Trophoblast cell (in vitro differentiated cells and primary cell): Measurements from ENCODE around the gene ZNF865.

Experiments
- DNase-seq, 2 donors: peaks; one replicate each; pipeline ENCODE4 v3.0.0-alpha.2; 2016
- H2AFZ ChIP-seq: 2 replicates; pipeline ENCODE4 v1.6.1; 2013; ENCODE audit warnings: low read length, moderate library complexity, mild to moderate bottlenecking; ENCODE audit not compliant: insufficient read depth, poor library complexity
- H2AK5ac ChIP-seq: 2 replicates; pipeline ENCODE4 v1.6.1; 2013; ENCODE audit warnings: mild to moderate bottlenecking, low read length
- H2BK120ac ChIP-seq: 2 replicates; pipeline ENCODE4 v1.6.1; 2013; ENCODE audit warnings: low read length, mild to moderate bottlenecking, moderate library complexity; ENCODE audit not compliant: insufficient read depth, poor library complexity
- H2BK12ac ChIP-seq: 2 replicates; pipeline ENCODE4 v1.6.1; 2013; ENCODE audit warnings: mild to moderate bottlenecking, low read length, moderate library complexity
- H2BK5ac ChIP-seq: 2 replicates; pipeline ENCODE4 v1.6.1; 2013; ENCODE audit warnings: low read length, low read depth, moderate library complexity, mild to moderate bottlenecking; ENCODE audit not compliant: poor library complexity
- H3K14ac ChIP-seq: 2 replicates; pipeline ENCODE4 v1.6.1; 2013; ENCODE audit warnings: mild to moderate bottlenecking, low read length
- H3K18ac ChIP-seq: 2 replicates; pipeline ENCODE4 v1.6.1; 2013; ENCODE audit warnings: mild to moderate bottlenecking, low read length
- H3K23ac ChIP-seq: 2 replicates; pipeline ENCODE4 v1.6.1; 2013; ENCODE audit warnings: low read length
- H3K27ac ChIP-seq: 2 replicates; pipeline ENCODE4 v1.5.1; 2013; ENCODE audit warnings: low read depth, mild to moderate bottlenecking, inconsistent platforms, low read length, moderate library complexity
- H3K27me3 ChIP-seq: 2 replicates; pipeline ENCODE4 v1.6.1; 2013; ENCODE audit warnings: inconsistent platforms, mild to moderate bottlenecking, low read length, moderate library complexity; ENCODE audit not compliant: insufficient read depth
- H3K36me3 ChIP-seq, 2 experiments: 1 replicate in 1 of 2; 2 replicates in 1 of 2; pipeline ENCODE4 v1.6.1; 2013; ENCODE audit warnings: low read length in 2 of 2, mild to moderate bottlenecking in 2 of 2, moderate library complexity in 1 of 2; ENCODE audit not compliant: insufficient read depth in 2 of 2, control insufficient read depth in 1 of 2
- H3K4ac ChIP-seq: 2 replicates; pipeline ENCODE4 v1.6.1; 2013; ENCODE audit warnings: low read depth, mild to moderate bottlenecking, low read length, moderate library complexity
- H3K4me1 ChIP-seq, 2 experiments: 1 replicate in 1 of 2; 2 replicates in 1 of 2; pipeline ENCODE4 v1.6.1; 2013; ENCODE audit warnings: low read length in 2 of 2, mild to moderate bottlenecking in 2 of 2, moderate library complexity in 1 of 2; ENCODE audit not compliant: insufficient read depth in 2 of 2, control insufficient read depth in 1 of 2
- H3K4me2 ChIP-seq: 2 replicates; pipeline ENCODE4 v1.6.1; 2013; ENCODE audit warnings: inconsistent platforms, mild to moderate bottlenecking, low read length, moderate library complexity
- H3K4me3 ChIP-seq: 2 replicates; pipeline ENCODE4 v1.5.1; 2013; ENCODE audit warnings: mild to moderate bottlenecking, low read depth, low read length, inconsistent platforms
- H3K79me1 ChIP-seq: one replicate; pipeline ENCODE4 v1.6.1; 2013; ENCODE audit warnings: low read length
- H3K79me2 ChIP-seq: 2 replicates; pipeline ENCODE4 v1.6.1; 2013; ENCODE audit warnings: low read length, mild to moderate bottlenecking; ENCODE audit not compliant: control insufficient read depth, insufficient read depth, poor library complexity
- H3K9ac ChIP-seq: 2 replicates; pipeline ENCODE4 v1.6.1; 2013; ENCODE audit warnings: mild to moderate bottlenecking, low read length
- H3K9me3 ChIP-seq: 2 replicates; pipeline ENCODE4 v1.6.1; 2013; ENCODE audit warnings: low read depth, mild to moderate bottlenecking, control low read depth, inconsistent platforms, low read length; ENCODE audit not compliant: insufficient read depth
- H4K12ac ChIP-seq: 2 replicates; pipeline ENCODE4 v1.6.1; 2013; ENCODE audit warnings: low read depth, mild to moderate bottlenecking, low read length, moderate library complexity
- H4K8ac ChIP-seq: 2 replicates; pipeline ENCODE4 v1.6.1; 2013; ENCODE audit warnings: low read depth, mild to moderate bottlenecking, low read length, moderate library complexity
- H4K91ac ChIP-seq: one replicate; pipeline ENCODE4 v1.6.1; 2013; ENCODE audit warnings: low read depth, mild to moderate bottlenecking, low read length, moderate library complexity
- WGBS: extraction: QIAGEN DNeasy Blood & Tissue Kit; methylation state at CpG from one replicate; pipeline ENCODE4 v1.1.7; 2013; ENCODE audit warnings: missing lambda C conversion rate; ENCODE audit not compliant: insufficient read length, insufficient coverage; ENCODE audit errors: extremely low coverage; 5-methylcytosine and 5-hydroxymethylcytosine counted together

Gene ZNF865

DNA sequence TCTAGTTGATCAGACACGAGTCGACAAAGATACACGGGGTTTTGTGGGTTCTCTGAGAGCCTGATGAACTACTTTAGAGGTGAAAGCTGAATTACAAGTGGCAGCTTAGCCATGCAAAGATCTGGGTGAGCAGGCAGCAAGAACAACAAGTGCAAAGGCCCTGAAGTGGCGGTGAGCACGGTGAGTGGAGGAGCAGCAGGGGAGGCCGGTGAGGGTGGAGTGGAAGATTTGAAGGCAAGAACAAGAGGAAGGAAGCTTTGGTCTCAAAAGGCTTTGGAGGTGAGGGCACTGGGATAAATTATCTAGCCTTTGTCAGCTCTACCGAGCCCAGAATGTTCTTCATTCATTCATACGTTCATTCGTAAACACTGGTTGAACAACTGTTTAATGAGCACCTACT, 1.4 kb downstream of the ZNF865 start:
- Histone ChIP-seq H3K9me3 (no peaks in the 10 kb centered on the region), H3K18ac (no peak overlapping the region), H3K4me3 (no peak overlapping the region), H3K23ac (no peak overlapping the region), H2AK5ac (no peak overlapping the region), H3K14ac (no peak overlapping the region), H3K4me2 (peak overlapping the region; percentile 87), H3K4me1 (peaks cover 5 to 9% of the 10 kb centered on the region in 2 experiments), H3K79me1 (peaks cover 13% of the 10 kb centered on the region), H3K4ac (no peak overlapping the region), H3K27ac (no peak overlapping the region), H2BK12ac (no peak overlapping the region), H2BK5ac (no peak overlapping the region), H3K79me2 (peaks cover 5% of the 10 kb centered on the region), H4K91ac (no peak overlapping the region), H2AFZ (no peak overlapping the region), H2BK120ac (no peak overlapping the region), H4K12ac (no peak overlapping the region), H4K8ac (no peak overlapping the region), H3K27me3 (no peaks in the 10 kb centered on the region), H3K9ac (no peak overlapping the region), H3K36me3 (peaks cover 7 to 15% of the 10 kb centered on the region in 2 experiments)
- WGBS = no CpG with 5 or more reads among the region's 9 CpGs
- no peak for DNase-seq

DNA sequence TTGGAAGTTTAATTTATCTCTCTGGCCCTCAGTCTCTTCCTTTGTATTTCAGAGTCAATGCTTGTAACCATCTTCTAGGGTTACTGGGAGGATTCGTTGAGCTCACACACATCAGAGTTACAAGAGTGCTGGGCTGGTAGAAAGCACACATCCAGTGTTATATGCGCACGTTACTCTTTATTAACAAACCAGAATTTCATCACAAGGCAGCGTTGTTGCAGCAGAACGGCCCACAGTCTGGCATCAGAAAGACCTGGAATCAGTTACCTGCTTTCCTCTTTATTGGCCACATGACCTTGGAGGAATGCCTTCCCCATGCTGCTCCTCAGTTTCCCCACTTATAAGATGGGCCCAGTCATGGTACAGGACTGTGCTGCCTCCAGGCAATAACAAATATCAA, 3.9 kb downstream of the ZNF865 start:
- Histone ChIP-seq H3K4me2 (no peak overlapping the region), H3K9me3 (peaks cover 1% of the 10 kb centered on the region), H3K14ac (no peak overlapping the region), H3K4me1 (peaks cover 4 to 5% of the 10 kb centered on the region in 2 experiments), H3K27ac (no peak overlapping the region), H2BK120ac (no peak overlapping the region), H4K91ac (no peak overlapping the region), H3K18ac (no peak overlapping the region), H3K23ac (no peak overlapping the region), H4K8ac (no peak overlapping the region), H3K4me3 (no peak overlapping the region), H3K79me2 (peaks cover 5% of the 10 kb centered on the region), H3K4ac (no peak overlapping the region), H2BK5ac (no peak overlapping the region), H2BK12ac (no peak overlapping the region), H3K36me3 (peaks cover 15 to 22% of the 10 kb centered on the region in 2 experiments), H3K79me1 (peaks cover 13% of the 10 kb centered on the region), H3K27me3 (no peaks in the 10 kb centered on the region), H3K9ac (no peak overlapping the region), H2AK5ac (no peak overlapping the region), H2AFZ (no peak overlapping the region), H4K12ac (no peak overlapping the region)
- no CpG with 5 or more reads among the region's 5 CpGs for WGBS
- peak; percentile 33 to 61 for DNase-seq

DNA sequence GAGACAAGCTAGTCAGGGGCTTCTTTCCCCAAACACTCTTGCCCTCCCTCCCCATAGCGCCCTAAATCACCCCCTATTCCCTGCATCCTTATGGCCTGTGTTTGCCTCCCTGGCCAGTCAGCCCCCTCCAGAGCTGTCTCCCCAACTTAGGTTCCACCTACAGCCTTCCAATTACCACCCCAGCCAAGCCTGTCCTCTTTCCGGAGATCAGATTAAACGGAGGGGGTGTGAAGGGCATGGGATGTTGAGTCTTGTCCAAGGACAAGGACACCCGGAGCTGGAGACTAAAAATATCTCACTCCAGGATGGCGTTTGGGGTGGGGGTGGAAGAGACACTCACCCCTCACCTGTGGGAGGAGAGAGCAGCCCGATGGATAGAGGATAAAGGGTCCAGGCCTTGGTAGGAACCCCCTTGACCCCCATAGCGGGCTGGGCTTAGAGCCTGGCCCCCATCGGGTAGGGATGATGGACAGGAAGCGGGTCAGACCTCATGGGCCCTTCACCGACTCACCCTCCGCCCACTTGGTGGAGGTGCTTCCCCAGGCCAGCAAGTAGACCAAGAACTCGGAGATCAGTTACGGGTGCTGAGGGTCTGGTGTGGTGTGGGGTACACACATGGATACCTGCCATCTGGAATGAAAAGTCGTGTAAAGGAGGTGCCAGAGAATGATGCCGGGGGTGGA, 6.0 kb downstream of the ZNF865 start:
- no peak overlapping the region for H3K14ac ChIP-seq
- H3K4me1 ChIP-seq = peaks cover 3 to 4% of the 10 kb centered on the region in 2 experiments
- H2BK120ac ChIP-seq = no peak overlapping the region
- no peak overlapping the region for H3K23ac ChIP-seq
- H3K18ac ChIP-seq = no peak overlapping the region
- no CpG with 5 or more reads among the region's 15 CpGs for WGBS
- H4K91ac ChIP-seq = no peak overlapping the region
- no peak overlapping the region for H2AFZ ChIP-seq
- DNase-seq = no peak
- no peaks in the 10 kb centered on the region for H3K79me2 ChIP-seq
- no peak overlapping the region for H3K4me3 ChIP-seq
- no peak overlapping the region for H4K12ac ChIP-seq
- no peak overlapping the region for H2BK5ac ChIP-seq
- no peak overlapping the region for H3K27ac ChIP-seq
- H2BK12ac ChIP-seq = no peak overlapping the region
- H3K36me3 ChIP-seq = peaks cover 35 to 41% of the 10 kb centered on the region in 2 experiments
- no peaks in the 10 kb centered on the region for H3K79me1 ChIP-seq
- H3K4me2 ChIP-seq = no peak overlapping the region
- H3K9ac ChIP-seq = no peak overlapping the region
- H4K8ac ChIP-seq = no peak overlapping the region
- H3K4ac ChIP-seq = no peak overlapping the region
- H3K9me3 ChIP-seq = peaks cover 6% of the 10 kb centered on the region
- no peak overlapping the region for H2AK5ac ChIP-seq
- H3K27me3 ChIP-seq = no peaks in the 10 kb centered on the region

DNA sequence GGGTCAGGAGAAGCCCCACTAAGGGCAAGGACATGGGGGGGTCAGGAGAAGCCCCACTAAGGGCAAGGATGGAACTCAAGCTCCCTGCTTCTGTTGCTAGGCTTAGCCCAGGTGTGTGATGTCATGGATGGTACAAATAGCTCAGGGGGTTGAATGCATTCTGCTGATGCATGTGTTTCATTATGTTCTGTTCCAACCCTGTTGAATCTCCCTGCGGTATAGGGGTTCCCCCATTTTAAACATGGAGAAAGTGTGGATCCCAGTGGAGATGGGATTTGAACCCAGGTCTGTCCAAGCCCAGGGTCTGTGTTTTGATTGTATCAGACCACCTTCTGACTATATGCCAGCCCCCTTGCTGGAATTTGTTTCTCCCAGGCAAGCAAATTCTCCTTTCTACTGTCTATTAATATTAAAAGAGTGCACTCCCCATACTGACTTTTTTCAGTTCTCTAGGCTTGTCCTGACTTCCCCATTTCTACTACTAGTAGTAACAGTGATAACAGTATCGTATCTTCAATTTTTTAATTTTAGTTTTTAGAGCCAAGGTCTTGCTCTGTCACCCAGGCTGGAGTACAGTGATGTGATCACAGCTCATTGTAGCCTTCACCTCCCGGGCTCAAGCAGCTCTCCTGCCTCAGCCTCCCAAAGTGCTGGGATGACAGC, 6.7 kb downstream of the ZNF865 start:
- Histone ChIP-seq H2AK5ac (no peak overlapping the region), H3K9ac (no peak overlapping the region), H3K4me3 (no peak overlapping the region), H2BK5ac (no peak overlapping the region), H3K23ac (no peak overlapping the region), H2BK12ac (no peak overlapping the region), H4K12ac (no peak overlapping the region), H3K4me1 (no peaks in the 10 kb centered on the region), H2AFZ (no peak overlapping the region), H3K79me1 (no peaks in the 10 kb centered on the region), H3K79me2 (no peaks in the 10 kb centered on the region), H4K8ac (no peak overlapping the region), H3K9me3 (peaks cover 7% of the 10 kb centered on the region), H4K91ac (no peak overlapping the region), H3K27ac (no peak overlapping the region), H3K36me3 (peaks cover 40 to 44% of the 10 kb centered on the region in 2 experiments), H2BK120ac (no peak overlapping the region), H3K18ac (no peak overlapping the region), H3K4me2 (no peak overlapping the region), H3K4ac (no peak overlapping the region), H3K14ac (no peak overlapping the region), H3K27me3 (no peaks in the 10 kb centered on the region)
- no CpG with 5 or more reads among the region's 3 CpGs for WGBS
- DNase-seq = no peak
